OCI-LY1 (cell line): ENCODE data around the gene MTIF3.

Source experiments
- CTCF ChIP-seq: fragments of 200-600 bp; sonication (generic), shearing (Covaris generic); IDR thresholded peaks from 2 replicates; pipeline ENCODE4 v1.5.1; 2017; ENCODE audit warnings: mild to moderate bottlenecking, antibody characterized with exemption, low read length, moderate library complexity, mixed read lengths
- EZH2 ChIP-seq: fragments of 200-600 bp; sonication (generic), shearing (Covaris generic); IDR thresholded peaks from 2 replicates; pipeline ENCODE4 v1.8.0; 2017; ENCODE audit warnings: borderline replicate concordance, mixed run types, mild to moderate bottlenecking, antibody characterized with exemption, low read length, moderate library complexity, mixed read lengths

GRCh38 chr13:27440408-27440807 is 10.0 kb downstream of the MTIF3 start:
- TF ChIP-seq CTCF (no peak), EZH2 (no peak)
